NCI-H146 treated with DMSO at 0.1 percent for 48 hours (cell line): ENCODE data around the gene USP5.

Source experiments
- DNase-seq: peaks from one replicate; lab custom pipeline; 2025; ENCODE audit not compliant: unreplicated experiment; lab: John Stamatoyannopoulos, UW

Gene USP5

DNA sequence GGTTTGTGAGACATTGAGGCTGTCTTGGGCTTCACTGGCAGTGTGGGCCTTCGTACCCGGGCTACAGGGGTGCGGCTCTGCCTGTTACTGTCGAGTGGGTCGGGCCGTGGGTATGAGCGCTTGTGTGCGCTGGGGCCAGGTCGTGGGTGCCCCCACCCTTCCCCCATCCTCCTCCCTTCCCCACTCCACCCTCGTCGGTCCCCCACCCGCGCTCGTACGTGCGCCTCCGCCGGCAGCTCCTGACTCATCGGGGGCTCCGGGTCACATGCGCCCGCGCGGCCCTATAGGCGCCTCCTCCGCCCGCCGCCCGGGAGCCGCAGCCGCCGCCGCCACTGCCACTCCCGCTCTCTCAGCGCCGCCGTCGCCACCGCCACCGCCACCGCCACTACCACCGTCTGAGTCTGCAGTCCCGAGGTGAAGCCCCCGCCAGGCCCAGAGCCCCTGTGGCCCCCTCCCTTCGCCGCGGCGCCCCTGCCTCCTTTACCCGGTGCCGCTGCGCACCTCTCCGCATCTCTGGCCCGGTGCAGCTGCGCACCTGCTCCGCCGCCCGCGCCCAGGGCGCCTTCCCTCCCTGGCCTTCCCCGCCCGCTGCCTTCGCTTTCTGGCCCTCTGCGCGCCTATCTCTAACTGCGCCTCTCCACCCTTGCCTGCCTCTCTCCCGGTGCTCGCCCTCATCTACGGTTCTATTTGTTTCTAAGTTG is 62.4 kb downstream of the USP5 start, which contains the start of gene ENO2:
ENO2 (plus strand) TSS at position 335 of the 701 bp plus-strand sequence. CDS start 1,253 bp downstream, outside the sequence.
- peak; percentile 74 for DNase-seq

- DNase-seq, result no peak
Observed at GRCh38 chr12:6914947-6915788, 63.2 kb downstream of the USP5 start.

GRCh38 chr12:6915789-6916285 is 63.9 kb downstream of the USP5 start:
- DNase-seq, result no peak
